D721Med (cell line): ENCODE measurements around the gene STT3A.

ENCODE experiments used
- DNase-seq: peaks from one replicate; pipeline ENCODE4 v3.0.0; 2011; ENCODE audit warnings: low spot score; ENCODE audit not compliant: insufficient read length
- FAIRE-seq: peaks from 2 replicates; lab custom pipeline; 2011; peaks lifted over from hg19 to GRCh38; lab: Jason Lieb, UNC
- TF ChIP-seq, protein P1 (sequence below): IDR thresholded peaks from 2 replicates; pipeline ENCODE4 v1.5.1; 2012; ENCODE audit warnings: mild to moderate bottlenecking, control low read depth; ENCODE audit not compliant: insufficient read depth; ENCODE audit errors: missing control alignments

Gene STT3A

DNA sequence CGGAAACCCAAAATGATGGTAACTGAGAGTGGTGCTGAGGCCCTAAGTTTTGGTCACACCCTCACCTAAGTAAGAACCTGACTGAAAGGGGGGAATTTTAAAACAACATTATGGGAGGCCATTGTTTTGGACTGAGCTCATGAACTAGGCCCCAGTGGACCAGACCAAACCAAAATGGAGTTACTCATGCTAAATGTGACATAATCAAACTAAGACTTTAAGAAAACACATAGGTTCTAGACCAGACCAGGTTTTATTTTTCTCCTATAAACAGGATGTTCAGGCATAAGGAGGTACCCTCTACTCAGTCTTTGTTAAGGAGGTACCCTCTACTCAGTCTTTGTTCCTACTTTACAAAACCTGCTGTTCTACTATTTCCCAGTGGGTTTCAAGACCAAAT, 30.7 kb upstream of the STT3A start:
- FAIRE-seq (no peak), DNase-seq (no peak)
- TF ChIP-seq, protein P1, sequence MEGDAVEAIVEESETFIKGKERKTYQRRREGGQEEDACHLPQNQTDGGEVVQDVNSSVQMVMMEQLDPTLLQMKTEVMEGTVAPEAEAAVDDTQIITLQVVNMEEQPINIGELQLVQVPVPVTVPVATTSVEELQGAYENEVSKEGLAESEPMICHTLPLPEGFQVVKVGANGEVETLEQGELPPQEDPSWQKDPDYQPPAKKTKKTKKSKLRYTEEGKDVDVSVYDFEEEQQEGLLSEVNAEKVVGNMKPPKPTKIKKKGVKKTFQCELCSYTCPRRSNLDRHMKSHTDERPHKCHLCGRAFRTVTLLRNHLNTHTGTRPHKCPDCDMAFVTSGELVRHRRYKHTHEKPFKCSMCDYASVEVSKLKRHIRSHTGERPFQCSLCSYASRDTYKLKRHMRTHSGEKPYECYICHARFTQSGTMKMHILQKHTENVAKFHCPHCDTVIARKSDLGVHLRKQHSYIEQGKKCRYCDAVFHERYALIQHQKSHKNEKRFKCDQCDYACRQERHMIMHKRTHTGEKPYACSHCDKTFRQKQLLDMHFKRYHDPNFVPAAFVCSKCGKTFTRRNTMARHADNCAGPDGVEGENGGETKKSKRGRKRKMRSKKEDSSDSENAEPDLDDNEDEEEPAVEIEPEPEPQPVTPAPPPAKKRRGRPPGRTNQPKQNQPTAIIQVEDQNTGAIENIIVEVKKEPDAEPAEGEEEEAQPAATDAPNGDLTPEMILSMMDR, result no peak

DNA sequence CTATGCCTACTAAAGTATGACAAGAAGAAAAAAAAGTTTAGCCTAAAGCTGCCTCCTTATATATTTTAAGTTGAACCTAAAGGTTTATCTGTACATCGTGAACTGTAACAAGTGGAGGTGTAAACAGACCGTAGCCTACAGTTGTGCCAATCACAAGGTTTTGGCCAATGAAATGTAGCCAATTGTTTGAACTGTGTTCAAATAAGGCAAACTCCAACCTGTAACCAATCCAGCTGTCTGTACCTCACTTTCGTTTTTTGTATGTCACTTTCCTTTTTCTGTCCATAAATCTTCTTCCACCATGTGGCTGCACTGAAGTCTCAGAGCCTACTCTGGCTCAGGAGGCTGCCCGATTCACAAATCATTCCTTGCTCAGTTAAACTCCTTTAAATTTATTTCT, 30.2 kb upstream of the STT3A start:
- FAIRE-seq (no peak), DNase-seq (no peak)
- TF ChIP-seq, protein P1, result no peak

DNA sequence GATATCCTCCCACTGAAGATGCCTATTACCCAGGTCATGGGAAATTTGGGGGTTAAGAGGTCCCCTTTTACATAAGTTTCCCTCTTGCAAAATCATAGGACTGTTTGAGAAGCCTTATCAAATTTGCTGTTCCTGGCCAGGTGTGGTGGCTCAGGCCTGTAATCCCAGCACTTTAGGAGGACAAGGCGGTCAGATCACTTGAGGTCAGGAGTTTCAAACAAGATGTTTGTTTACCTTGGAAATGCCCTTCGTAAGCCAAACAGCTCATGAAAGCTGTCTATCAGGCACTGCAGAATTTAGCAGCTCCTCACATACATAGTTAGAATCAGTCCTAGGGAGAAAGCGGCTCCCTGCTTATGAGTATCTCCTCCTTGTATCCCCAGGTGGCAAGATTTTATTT, 28.3 kb upstream of the STT3A start:
- TF ChIP-seq, protein P1, result no peak
- no peak for FAIRE-seq

DNA sequence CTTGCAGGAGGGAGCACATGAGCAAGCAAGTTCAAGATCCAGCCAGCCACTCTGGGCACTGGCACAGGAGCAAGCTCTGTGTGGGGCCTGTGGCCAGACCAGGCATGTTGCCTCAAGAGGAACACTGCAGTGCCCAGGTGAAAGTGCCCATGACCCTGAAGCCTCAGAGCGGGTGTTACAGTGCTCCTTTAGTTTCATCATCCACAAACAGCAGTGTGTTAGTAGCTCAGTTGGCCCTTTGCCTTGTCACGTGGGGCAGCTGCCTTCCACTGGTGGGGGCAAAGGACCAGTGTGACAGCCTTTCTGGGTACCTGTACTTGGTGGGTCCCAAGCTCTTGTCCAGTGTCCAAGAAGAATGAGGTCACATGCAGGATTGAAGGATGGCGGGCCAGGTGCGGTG, 26.4 kb upstream of the STT3A start:
- FAIRE-seq (no peak), DNase-seq (no peak)
- TF ChIP-seq, protein P1, result no peak

More for the DNA sequence above, 28.3 kb upstream of the STT3A start:
- no peak for DNase-seq

DNA sequence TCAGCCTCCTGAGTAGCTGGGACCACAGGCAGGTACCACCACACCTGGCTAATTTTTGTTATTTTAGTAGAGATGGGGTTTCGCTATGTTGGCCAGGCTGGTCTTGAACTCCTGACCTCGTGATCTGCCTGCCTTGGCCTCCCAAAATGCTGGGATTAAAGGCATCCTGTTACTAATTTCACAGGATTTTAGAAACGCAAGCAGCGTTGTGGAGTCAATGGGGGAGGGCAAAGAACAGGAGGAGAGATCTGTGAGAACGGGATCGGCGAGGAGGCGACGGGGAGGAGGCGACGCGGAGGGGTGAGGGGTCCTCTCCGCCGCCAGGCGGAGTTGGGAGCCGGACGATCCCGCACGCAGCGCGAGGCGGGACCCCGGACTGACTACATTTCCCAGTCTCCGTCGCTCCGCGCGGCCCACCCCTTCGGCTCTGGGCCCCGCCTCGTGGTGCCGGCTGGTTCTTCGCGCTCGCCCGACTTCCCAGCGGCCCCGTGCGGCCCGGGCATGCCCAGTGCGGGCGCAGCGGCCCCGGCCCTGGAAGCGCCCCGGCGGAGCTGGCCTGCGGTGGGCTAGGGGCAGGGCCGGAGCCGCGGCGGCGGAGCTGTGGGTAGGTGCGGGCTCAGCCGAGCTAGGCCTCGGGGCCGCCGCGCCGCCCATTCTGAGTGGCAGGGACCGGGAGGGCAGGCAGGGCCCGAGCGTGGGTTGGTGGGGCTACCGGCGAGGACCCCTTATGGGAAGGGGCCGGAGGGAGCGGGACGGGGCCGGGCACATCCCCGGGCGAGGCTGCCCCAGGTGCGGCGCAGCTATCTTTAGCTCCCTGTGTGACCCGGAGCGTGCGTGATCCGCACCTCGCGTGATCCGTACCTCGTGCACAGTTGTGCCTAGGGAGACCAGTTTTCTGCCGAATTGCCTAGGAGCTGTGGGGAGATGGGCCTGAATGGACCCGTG, 23.4 kb upstream of the STT3A start, which contains the start of gene EI24:
Gene EI24, plus strand, starts transcription at position 508 of the 945 bp plus-strand sequence. CDS start 3,051 bp downstream, outside the sequence.
- TF ChIP-seq, protein P1, result peak; percentile 54
- FAIRE-seq, result no peak
- DNase-seq, result peak; percentile 43

DNA sequence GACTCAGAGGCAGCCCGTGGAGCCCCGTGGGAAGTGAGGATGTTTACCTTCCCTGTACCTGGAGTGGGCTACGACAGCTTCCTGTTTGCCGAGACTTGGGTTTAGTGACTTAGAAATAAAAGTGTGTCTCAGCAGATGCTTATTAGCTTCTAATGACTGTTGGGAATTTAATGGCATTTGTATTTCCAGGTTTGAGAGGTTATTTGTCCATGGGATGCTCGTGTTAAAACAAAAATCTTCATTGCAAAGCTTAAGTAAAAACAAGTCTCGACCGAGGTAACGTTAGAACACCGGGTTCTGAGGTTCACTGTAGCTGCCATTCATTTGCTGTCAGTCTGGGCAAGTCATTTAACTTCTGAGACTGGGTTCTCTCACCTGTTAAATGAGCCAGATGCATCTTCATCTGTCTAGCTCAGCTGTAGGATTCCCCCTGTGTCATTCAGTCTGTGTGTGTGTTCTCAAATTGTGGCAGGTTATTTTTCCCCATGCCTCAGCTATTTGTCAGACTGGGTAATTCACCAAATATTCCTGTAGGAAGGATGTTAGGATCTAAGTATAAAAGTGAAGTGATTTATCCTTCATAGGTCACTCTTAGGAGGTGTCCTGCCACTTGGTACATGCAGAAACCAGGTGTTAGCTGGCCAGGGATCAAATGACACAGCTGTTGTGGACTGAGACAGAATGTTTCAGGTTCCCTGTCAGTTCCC, 22.6 kb upstream of the STT3A start:
- DNase-seq (no peak), FAIRE-seq (no peak)

More for the DNA sequence above, 22.6 kb upstream of the STT3A start:
- TF ChIP-seq, protein P1, result no peak
